NCI-H82 treated with DMSO at 0.1 percent for 48 hours (cell line): ENCODE measurements around the gene MATCAP1.

ENCODE experiments used
- DNase-seq: peaks from one replicate; lab custom pipeline; 2025; ENCODE audit not compliant: unreplicated experiment; lab: John Stamatoyannopoulos, UW

The MATCAP1 gene

DNA sequence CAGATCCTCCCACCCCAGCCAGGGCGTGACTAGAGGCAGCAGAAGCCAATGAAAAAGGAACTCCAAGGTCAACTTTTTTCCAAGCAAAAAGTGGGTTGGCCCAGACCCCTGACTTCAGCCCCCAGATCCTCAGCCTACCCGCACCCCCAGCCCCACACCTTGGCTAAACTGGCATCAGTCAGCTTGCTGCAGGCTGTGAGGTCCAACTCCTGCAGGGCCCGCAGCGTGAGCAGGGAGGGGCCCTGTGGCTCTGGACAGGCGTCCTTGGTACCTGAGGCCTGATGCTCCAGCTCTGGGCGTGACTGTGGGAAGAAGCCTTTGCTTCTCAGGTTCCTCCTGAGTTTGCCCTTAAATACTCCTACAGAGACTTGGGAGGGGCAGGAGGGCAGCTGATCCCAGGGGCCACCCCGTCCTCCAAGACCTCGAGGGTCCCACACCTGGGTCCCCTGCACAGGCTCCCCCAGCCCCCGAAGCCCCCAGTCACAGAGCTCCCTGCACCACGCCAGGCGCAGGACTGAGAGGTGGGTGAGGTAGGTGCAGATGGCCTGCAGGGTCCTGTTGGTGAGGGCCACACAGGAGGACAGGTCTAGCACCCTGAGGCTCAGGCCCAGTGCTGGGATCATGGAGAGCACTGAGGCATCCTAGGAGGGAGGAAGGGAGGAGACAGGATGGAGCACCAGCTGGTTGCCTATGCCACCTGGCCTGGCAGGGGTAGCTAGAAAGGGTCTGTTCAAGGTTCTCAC, 24.6 kb upstream of the MATCAP1 start:
- DNase-seq: no peak

DNA sequence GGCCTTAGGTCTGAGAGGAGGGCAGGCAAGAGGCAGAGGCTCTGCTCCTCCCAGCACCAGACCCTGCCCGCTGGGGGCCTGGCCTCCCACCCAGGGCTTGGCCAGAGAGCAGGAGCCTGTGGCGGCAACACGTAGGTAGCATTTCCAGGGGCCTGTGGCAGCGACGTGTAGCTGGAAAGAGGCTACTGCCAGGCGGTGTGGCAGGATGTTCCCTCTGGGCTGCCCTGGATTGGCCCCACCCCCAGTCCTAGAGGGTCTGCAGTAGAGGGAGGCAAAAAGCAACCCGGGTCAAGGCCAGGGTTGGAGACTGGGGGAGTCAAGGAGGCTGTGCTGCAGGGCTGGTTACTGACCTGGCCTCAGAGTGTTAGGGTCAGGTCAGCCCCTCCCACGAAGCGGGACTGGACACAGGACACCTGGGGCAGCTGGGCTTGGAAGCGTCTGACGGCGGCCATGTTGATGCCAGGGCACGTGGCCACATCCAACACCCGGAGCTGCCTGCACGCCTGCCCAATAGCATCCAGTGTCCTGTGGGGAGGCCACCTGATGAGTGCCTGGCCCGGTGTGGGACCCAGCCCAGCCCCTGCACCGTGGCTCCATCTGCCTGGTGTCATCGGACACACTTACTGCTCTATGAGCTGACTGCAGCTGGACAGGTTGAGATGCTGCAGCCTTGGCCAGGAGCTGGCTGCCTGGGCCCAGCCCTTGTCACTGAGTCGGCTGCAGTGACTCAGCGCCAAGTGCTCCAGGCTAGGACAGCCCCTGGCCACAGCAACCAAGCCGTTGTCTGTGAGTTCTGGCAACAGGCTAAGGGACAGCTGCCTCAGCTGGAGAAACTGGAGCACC, 23.7 kb upstream of the MATCAP1 start:
- no peak for DNase-seq

DNA sequence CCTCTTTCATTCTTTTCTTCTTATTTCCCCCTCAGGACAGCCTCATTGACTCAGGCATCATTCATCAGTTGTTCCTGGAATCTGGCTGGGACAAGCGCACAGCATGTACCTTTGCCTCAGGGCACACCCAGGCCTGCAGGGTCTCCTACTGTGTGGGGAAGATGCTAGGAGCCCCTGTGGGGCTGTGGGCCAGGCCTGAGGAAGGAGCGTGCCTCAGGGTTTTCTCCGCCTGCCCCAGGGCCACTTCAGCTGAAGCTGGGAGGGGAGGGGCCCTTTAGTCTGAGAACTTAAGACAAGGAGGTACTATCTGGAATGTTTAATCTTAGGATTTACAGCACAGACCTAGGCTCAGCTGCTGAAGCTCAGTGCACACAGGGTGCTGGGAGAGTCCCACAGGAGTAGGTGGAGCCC, 23.1 kb upstream of the MATCAP1 start:
- no peak for DNase-seq

DNA sequence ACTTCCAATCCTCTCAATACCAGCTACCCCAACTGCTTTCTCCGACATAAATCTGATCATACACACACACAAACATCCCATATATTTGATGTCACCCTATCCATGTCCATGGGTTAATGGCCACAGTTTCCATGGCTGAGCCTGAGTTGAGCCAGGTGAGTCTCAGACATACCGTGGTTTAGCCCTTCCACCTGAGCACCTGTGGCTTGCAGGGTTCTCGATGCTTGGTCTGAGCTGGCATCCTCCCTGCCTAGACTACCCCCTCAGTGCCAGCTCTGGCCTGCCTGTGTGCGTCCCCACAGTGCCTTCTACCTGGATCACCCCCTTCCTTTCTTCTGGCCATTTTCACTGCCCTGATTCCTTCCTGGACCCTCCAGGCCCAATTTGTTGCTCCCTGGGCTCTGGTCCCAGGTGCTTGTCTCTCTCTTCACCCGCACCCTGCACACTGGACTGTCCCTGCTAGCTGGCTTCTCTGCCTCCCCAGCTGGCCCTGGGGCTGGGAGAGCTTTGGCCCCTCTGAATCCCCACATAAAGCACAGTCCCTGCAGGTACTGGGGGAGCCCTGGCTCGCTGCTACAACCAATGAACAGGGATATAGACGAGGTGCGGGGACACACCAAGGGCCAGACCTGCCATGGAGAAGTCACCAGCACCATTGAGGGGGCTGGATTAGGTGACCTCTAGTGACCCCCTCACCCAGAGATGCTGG, 22.5 kb upstream of the MATCAP1 start:
- DNase-seq: no peak

DNA sequence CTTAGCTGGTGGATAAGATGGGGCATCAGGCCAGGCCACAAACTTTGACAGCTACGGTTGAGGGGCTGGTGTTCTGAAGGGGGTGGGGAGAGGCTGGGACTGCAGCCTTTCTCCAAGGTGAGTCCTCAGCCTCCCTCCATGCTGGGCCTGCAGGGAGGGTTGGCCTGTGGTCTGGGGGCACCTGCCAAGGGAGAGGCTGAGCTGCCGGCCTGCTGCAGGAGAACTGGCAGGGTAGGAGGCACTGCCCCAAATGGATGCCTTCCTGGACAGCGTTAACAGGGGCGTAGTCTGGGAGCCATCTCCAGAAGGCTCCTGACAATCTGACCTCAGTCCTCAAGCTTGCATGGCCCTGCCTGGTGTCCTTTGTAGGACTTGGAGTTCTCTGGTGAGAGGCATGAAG, 20.3 kb upstream of the MATCAP1 start:
- DNase-seq: no peak

DNA sequence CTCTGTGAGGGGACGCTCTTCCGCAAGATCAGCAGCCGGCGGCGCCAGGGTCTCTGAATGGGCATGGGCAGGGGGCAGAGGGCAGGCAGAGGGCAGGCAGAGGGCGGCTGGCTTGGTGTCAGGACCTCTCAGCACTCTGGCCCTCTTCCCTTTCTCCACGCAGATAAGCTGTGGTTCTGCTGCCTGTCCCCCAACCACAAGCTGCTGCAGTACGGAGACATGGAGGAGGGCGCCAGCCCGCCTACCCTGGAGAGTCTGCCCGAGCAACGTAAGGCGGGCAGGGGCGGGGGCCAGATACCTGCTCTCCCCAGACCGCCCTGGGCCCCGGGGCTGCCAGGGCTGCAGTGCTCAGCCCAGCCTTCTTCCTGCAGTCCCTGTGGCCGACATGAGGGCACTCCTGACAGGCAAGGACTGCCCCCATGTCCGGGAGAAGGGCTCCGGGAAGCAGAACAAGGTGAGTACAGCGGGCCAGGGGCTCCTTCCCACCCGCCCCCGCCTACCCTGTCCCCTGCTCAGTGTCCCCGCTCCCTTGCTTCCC, 19.3 kb upstream of the MATCAP1 start:
- no peak for DNase-seq

DNA sequence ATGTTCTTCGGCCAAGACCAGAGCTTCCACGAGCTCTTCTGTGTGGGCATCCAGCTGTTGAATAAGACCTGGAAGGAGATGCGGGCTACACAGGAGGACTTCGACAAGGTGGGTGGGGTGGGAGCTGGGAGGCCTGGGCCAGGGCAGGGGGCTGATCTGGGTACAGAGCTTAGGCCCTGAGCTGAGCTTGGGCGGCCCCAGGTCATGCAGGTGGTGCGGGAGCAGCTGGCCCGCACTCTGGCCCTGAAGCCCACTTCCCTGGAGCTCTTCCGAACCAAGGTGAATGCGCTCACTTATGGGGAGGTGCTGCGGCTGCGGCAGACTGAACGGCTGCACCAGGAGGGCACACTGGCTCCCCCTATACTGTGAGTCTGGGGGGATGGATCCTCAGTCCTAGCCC, 18.7 kb upstream of the MATCAP1 start:
- no peak for DNase-seq

DNA sequence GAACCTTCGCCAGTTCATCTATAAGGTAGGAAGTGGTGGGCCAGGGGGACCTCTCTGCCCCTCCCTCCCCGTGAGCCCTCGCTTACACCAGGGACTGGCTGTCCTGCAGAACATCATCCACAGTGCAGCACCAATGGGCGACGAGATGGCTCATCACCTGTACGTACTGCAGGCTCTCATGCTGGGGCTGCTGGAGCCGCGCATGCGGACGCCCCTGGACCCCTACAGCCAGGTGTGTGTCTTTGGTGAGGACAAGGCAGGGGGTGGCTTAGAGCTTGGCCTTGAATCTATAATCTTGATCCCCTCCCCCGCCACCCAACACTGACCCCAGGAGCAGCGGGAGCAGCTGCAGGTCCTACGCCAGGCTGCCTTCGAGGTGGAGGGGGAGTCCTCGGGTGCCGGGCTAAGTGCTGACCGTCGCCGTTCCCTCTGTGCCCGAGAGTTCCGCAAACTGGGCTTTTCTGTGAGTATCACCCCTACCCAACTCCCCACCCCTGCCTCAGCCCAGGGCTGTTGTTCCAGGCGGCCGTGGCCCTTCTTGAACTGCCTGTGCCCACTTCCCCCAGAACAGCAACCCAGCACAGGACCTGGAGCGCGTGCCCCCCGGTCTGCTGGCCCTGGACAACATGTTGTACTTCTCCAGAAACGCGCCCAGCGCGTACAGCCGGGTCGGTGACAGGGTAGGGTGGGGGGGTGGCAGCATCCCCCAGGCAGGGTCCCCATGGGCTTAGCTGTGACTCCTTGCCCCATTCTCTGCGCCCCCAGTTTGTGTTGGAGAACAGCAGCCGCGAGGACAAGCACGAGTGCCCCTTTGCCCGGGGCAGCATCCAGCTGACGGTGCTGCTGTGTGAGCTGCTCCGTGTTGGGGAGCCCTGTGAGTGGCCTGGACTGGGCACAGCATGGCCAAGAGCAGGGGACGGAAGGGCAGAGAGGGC, 17.9 kb upstream of the MATCAP1 start:
- DNase-seq: no peak

DNA sequence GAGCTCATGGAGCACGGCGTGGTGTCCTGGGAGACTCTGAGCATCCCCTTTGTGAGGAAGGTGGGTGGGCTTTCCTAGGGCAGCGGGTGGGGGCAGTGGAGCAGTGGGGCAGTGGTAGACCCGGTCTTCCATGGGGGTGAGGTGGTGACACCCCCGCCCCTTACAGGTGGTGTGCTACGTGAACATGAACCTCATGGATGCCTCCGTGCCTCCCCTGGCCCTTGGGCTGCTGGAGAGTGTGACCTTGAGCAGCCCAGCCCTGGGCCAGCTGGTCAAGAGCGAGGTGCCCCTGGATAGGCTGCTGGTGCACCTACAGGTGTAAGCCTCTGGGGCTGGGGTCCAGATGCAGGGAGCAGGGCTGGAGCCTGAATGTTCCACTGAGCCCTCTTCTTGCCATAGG, 16.7 kb upstream of the MATCAP1 start:
- DNase-seq: no peak

DNA sequence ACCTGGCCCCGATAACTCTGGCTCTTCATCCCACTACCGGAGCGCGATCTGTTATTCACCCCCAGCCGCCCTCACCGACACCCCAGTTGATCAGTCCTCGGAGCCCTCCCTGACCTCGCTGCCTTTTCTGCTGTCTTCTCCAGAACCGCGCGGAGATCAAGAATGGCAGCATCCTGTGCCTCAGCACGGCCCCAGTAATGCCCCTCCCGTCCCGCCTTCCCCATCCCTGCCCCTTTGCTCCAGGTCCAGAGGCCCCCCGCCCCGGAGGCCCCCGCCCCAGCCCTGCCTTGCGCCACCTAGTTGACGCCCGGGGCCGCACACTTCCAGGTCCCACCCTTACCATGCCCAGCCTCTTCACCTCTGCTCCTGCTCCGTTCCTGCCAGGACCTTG, 16.0 kb upstream of the MATCAP1 start:
- no peak for DNase-seq

DNA sequence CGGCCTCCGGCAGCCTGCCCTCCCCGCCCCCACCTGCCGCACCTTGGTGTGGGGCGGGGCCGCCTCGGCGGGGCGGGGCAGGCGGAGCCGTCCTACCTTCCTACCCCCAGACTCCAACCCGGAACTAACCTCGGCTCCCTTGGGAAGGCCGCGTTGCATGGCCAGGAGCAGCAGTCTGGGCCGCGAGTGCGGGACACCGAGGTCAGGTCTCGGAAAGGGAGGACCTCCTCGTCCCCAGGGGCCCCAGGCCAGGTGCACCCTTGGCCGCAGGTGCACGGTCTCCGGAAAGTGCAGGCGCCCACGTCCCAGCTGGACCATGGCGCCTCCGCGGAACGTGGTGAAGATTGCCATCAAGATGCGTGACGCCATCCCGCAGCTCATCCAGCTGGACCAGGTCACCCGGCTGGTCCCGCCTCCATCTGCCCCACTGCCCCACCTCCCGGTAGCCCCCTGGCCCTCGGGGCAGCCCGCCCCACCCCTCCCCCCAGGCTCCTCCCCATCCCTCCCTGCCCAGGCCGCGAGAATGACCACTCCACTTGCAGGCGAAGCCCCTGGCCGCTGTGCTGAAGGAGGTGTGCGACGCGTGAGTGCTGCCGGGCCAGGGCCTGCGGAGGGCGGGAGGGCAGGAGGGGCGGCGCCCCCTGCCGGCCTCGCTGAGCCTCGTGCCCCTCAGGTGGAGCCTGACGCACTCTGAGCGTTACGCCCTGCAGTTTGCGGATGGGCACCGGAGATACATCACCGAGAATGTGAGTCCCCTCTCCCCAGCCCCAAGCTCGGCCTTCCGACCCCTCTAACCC, 15.4 kb upstream of the MATCAP1 start, which contains the start of gene ELMO3:
Gene ELMO3, plus strand, starts transcription at position 121 of the 797 bp plus-strand sequence. Its CDS starts 196 bp downstream, at position 317.
- no peak for DNase-seq

DNA sequence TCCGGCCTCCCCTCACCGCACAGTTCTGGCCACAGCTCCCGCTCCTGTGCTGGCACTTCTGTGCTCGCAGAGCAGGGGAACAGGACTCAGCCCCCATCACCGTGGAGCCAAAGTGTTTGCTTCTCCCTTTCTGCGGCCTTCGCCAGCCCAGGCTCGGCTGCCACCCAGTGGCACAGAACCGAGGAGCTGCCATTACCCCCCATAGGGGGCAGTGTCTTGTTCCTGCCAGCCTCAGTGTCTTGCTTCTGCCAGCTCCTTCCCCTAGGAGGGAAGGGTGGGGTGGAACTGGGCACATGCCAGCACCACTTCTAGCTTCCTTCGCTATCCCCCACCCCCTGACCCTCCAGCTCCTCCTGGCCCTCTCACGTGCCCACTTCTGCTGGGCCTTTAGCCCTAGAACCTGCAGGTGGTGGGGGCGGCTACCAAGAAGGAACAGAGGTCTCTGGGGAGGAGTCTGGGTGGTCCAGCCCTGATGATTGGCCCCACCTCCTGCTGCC, 14.5 kb upstream of the MATCAP1 start:
- DNase-seq: no peak

DNA sequence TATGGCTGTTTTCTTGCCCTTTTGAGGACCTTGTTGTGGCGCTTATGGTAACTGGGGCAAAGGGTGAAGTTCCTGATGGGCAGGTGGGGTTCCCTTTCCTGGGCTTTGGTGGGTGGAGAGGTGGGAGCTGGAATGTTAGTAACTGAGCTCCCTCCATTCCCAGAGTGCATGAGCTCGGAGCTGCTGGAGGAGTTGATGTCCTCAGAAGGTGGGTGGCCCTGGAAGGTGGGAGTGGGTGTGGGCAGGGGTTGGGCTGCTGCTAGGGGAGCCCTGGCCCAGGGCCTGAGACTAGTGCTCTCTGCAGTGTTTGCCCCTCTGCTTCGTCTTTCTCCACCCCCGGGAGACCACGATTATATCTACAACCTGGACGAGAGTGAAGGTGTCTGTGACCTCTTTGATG, 13.9 kb upstream of the MATCAP1 start:
- no peak for DNase-seq

DNA sequence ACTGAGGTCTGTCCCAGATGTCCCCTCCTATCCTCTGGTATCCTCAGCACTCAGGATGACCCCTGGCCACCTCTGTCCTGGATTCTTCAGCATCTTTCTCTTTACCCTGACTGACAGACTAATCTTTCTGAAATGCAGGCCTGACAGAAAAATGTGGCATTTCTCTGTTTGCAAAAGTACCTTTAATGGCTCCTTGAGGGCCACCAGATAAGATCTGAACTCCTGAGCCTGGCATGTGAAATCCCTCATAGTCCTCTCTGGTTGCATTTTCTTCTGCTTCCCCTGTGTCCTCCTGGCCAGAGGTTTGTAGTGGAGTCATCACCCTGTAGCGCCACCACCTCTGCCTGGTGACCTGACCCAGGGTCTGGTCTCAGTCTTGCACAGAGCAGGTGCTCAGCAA, 13.1 kb upstream of the MATCAP1 start:
- DNase-seq: no peak

DNA sequence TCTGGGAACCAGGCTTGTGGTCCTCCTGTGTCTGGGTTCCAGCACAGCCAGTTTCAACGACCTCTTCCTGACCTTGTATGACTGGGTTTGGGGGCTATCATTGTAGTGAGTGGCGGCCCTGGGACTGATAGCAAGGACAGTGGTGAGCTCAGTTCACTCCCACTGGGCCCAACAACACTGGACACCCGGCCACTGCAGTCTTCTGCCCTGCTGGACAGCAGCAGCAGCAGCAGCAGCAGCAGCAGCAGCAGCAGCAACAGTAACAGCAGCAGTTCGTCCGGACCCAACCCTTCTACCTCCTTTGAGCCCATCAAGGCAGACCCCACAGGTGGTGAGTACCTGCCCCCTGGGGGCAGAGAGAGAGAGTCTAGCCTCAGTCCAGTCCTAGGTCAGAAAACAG, 11.9 kb upstream of the MATCAP1 start:
- DNase-seq: no peak

DNA sequence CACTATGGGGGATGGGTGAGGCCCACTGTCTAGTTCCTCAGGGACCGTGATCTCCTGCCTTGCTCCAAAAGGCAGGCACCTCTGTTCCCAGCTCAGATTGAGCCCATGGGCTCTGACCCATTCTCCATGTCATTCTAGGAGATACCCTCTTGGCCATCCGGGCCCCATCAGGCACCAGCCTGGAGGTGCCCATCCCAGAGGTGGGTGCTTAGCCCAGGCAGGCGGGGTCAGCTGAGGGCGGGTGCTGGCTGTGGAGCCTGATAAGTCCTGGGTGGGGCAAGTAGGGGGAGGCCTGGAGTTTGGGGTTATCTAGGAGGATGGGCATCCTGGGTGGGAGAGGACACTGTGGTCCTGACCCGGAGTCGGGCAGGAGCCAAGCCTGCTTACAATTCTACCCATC, 10.5 kb upstream of the MATCAP1 start:
- no peak for DNase-seq

DNA sequence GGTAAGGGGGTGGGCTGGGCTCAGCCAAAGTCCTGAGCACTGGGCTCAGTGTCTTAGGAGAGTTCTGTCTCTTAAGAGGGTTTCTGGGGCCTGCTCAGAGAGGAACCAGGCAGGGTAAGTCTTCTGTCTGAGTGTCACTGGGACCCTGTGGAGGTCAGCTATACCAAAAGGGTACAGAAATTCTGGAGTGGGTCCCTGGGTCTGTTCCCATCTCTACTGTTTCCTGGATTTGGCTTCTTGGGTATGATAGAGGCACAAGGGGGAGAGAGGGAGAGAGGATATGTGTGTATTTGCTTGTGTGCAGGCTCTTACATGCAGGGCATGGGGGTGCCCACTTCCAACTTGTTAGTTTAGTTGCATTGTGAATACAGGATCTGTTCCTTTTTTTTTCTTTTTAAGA, 9.8 kb upstream of the MATCAP1 start:
- DNase-seq: no peak

DNA sequence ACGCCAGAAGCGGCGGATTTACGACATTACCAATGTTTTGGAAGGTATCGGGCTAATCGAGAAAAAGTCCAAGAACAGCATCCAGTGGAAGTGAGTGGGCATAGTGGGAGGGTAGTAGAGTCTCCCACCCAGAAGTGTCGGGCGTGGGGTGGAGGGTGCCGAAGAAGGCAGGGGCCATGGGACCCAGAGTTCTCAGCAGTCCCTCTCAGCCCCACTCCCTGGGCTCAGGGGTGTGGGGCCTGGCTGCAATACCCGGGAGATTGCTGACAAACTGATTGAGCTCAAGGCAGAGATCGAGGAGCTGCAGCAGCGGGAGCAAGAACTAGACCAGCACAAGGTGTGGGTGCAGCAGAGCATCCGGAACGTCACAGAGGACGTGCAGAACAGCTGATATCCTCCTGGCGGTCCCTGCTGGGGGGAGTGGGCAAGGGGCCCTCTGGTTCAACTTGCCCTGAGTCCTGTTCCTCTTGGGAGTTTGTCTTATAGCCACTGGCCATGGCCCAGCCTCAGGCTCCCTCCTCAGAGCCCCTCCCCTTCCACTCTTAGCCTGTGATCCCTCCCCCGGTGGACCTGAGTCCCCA, 9.1 kb upstream of the MATCAP1 start:
- no peak for DNase-seq
